Measurements from ENCODE around the gene RASD2. TPM values are rescaled to one million over a fixed set of nuclear protein-coding genes. Genes with fewer than 3 reads are reported as not detected.

Gene RASD2
- total RNA-seq, 4 donors from 2014 or later: 0.06 to 0.26 (median 0.19) TPM; not detected in 1

GRCh38 chr22:35553341-35553740 is 12.7 kb downstream of the RASD2 start:
- intact Hi-C loops (cut with DNase I): no loop called here

GRCh38 chr22:35554297-35554845 is 13.7 kb downstream of the RASD2 start:
- no peak for DNase-seq
- TF ChIP-seq POLR2A (IDR thresholded peaks at IDR 0.05) (no peak), CTCF (IDR thresholded peaks at IDR 0.05) (no peak)
- no peak overlapping the region for H3K27ac ChIP-seq
- intact Hi-C loops (cut with DNase I): no loop called here
- peaks cover 0 to 48% (median 0%) of the 10 kb centered on the region in 4 donors for H3K27me3 ChIP-seq
- 38 to 40% methylated on average over 1 to 5 of the region's 10 CpGs for WGBS, 2 donors
- H3K9me3 ChIP-seq: no peaks in the 10 kb centered on the region
- peaks cover 0 to 15% (median 0%) of the 10 kb centered on the region in 3 donors for H3K4me1 ChIP-seq
- no peaks in the 10 kb centered on the region for H3K36me3 ChIP-seq
- H3K4me3 ChIP-seq: no peak overlapping the region

More at GRCh38 chr22:35553341-35553740, 12.7 kb downstream of the RASD2 start:
- no peaks in the 10 kb centered on the region for H3K36me3 ChIP-seq
- no peak overlapping the region for H3K4me3 ChIP-seq
- H3K9me3 ChIP-seq: no peaks in the 10 kb centered on the region
- peaks cover 0 to 58% (median 0%) of the 10 kb centered on the region in 4 donors for H3K27me3 ChIP-seq
- peaks cover 0 to 22% (median 0%) of the 10 kb centered on the region in 3 donors for H3K4me1 ChIP-seq
- WGBS, 2 donors: 68 to 94% methylated on average over 2 of the region's 2 CpGs
- TF ChIP-seq CTCF (IDR thresholded peaks at IDR 0.05) (no peak), POLR2A (IDR thresholded peaks at IDR 0.05) (no peak)
- DNase-seq: no peak
- H3K27ac ChIP-seq: no peak overlapping the region

- 40 to 52% methylated on average over 11 to 13 of the region's 13 CpGs for WGBS, 2 donors
- H3K9me3 ChIP-seq: no peaks in the 10 kb centered on the region
- H3K27ac ChIP-seq: no peak overlapping the region
- intact Hi-C loops (cut with DNase I): no loop called here
- no peak overlapping the region for H3K4me3 ChIP-seq
- TF ChIP-seq POLR2A (IDR thresholded peaks at IDR 0.05): no peak
- no peak for TF ChIP-seq CTCF (IDR thresholded peaks at IDR 0.05)
- DNase-seq: no peak
- H3K4me1 ChIP-seq: peaks cover 0 to 11% (median 0%) of the 10 kb centered on the region in 3 donors
- no peaks in the 10 kb centered on the region for H3K36me3 ChIP-seq
- peaks cover 0 to 47% (median 0%) of the 10 kb centered on the region in 4 donors for H3K27me3 ChIP-seq
Measured at GRCh38 chr22:35555483-35555890, 14.9 kb downstream of the RASD2 start.

GRCh38 chr22:35555946-35556547 is 15.4 kb downstream of the RASD2 start:
- no peak for TF ChIP-seq CTCF (IDR thresholded peaks at IDR 0.05)
- no peak for TF ChIP-seq POLR2A (IDR thresholded peaks at IDR 0.05)
- Histone ChIP-seq H3K36me3 (no peaks in the 10 kb centered on the region), H3K27me3 (peaks cover 0 to 49% (median 0%) of the 10 kb centered on the region in 4 donors), H3K4me1 (peaks cover 0 to 11% (median 0%) of the 10 kb centered on the region in 3 donors), H3K9me3 (no peaks in the 10 kb centered on the region), H3K4me3 (no peak overlapping the region), H3K27ac (no peak overlapping the region)
- WGBS, 2 donors: 50 to 55% methylated on average over 10 of the region's 10 CpGs
- intact Hi-C loops (cut with DNase I): no loop called here
- DNase-seq: no peak

GRCh38 chr22:35556666-35557065 is 16.0 kb downstream of the RASD2 start:
- Histone ChIP-seq H3K27me3 (peaks cover 0 to 47% (median 0%) of the 10 kb centered on the region in 4 donors), H3K4me1 (peaks cover 0 to 11% (median 0%) of the 10 kb centered on the region in 3 donors), H3K4me3 (no peak overlapping the region), H3K36me3 (no peaks in the 10 kb centered on the region), H3K27ac (no peak overlapping the region), H3K9me3 (no peaks in the 10 kb centered on the region)
- intact Hi-C loops (cut with DNase I): no loop called here
- DNase-seq: no peak
- no peak for TF ChIP-seq CTCF (IDR thresholded peaks at IDR 0.05)
- no peak for TF ChIP-seq POLR2A (IDR thresholded peaks at IDR 0.05)
- 79 to 83% methylated on average over 1 to 5 of the region's 5 CpGs for WGBS, 2 donors

Measured in esophagus squamous epithelium (tissue), 5 donors.